ENCODE measurements around the gene NMT2.

The NMT2 gene

DNA sequence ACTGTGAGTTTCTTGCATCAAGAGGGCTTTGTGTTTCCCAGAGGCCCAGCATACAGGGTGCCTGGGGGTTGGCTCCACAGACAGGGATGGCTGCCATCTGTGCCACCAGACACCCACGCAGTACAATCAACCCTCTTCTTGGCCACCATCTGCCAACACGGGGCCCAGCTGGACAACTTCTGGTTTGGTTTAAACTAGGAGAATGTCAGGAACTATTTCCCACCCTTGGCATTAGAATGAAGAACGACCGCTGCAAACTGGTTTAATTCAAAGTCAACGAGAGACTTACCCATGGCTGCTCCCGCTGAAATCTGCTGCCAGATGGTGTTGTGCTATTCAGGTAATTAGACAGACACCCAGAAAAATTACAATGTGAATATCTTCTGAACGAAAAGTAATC, 27.8 kb downstream of the NMT2 start:
- DNase-seq, result no peak

GRCh38 chr10:15137636-15138035, 30.9 kb downstream of the NMT2 start:
- DNase-seq, result no peak

DNA sequence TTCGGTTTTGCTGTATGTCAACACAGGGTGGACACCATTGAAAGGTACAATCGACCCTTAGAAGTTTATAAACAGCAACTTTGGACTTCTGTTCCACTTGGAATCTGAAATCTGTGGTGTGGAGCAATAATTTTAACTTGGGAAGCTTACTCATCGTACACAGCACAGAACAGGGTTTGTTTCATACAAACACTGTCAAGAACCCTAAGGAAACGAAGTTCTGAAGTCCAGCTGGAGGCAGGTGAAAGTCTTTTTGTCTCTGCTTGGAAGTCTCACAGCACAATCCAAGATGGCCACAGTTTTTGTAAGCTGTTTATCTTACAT, 31.5 kb downstream of the NMT2 start:
- no peak for DNase-seq

DNA sequence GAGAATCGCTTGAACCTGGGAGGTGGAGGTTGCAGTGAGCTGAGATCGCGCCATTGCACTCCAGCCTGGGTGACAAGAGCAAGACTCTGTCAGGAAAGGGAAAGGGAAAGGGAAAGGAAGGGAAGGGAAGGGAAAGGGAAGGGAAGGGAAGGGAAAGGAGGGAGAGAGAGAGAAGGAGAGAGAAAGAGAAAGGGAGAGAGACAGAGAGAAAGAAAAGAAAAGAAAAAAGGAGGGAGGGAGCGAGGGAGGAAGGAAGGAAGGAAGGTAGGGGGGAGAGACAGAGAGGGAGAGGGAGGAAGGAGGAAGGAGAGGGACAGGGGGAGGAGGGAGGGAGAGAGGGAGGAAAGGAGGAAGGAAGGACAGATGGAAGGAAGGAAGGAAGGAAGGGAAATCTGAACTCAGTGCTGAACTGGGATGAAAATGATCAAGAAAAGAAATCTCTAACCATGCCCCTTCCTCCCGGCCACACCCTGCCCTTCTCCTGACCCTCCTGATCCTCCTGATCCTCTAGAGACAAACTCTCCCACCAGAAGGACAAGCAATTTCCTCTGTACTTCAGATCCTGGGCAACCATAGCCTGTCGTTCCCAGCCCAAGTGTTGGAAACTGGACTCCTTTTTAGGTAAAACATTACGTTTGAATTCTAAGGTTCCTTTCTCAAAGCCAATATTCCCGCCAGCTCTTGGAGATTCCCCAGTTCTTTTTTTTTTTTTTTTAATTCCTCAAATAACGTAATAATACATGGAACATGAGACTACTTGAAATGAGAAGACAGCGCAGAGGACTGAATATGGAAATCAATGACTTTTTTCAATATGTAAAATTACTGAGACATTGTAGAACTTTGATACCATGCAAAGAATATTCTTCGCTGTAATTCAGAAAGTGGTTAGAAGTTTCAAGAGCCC, 32.1 kb downstream of the NMT2 start:
- no peak for DNase-seq

GRCh38 chr10:15131330-15131729, 37.2 kb downstream of the NMT2 start:
- DNase-seq, result no peak

- no peak for DNase-seq
Observed at GRCh38 chr10:15124908-15125307, 43.6 kb downstream of the NMT2 start.

- no peak for DNase-seq
Observed at GRCh38 chr10:15124190-15124589, 44.3 kb downstream of the NMT2 start.

- no peak for DNase-seq
Observed at GRCh38 chr10:15123749-15124184, 44.7 kb downstream of the NMT2 start.

GRCh38 chr10:15122477-15123030, 45.9 kb downstream of the NMT2 start:
- no peak for DNase-seq

DNA sequence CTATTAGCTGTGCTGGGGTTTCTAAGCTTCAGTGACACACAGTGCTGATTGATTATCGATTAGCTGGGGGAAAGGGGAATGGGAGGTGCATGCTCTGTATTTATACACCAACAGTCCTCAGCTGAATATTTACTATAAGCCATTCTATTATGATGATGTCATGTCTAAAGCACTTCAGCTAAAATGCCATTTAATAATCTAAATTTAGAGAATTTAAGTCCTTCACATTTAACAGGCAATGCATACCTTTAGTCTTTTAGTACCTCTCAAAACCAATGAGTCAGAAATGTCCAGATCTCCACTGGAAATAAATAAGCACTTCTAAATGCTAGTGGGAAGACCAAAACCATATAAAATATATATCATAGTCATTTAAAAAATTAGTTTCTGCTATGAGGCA, 46.8 kb downstream of the NMT2 start:
- no peak for DNase-seq

- no peak for DNase-seq
Observed at GRCh38 chr10:15120523-15120922, 48.0 kb downstream of the NMT2 start.

DNA sequence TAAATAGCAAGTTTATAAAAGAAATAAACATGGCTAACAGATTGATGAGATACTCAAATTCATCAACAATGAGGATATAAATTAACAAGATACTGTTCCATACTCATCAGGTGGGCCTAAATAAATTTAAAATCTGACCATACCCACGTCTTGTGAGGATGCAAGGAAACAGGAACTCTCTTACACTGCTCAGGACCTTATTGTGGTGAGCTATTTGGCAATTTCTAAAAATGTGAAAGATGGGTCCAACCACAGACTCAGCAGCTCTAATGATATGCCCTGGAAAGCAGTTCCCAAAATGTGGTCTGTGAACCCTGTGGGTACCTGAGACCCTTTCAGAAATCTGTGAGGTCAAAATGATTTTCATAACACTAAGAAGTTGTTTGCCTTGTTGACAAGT, 49.9 kb downstream of the NMT2 start:
- no peak for DNase-seq

GRCh38 chr10:15116225-15116624, 52.3 kb downstream of the NMT2 start:
- DNase-seq, result no peak

DNA sequence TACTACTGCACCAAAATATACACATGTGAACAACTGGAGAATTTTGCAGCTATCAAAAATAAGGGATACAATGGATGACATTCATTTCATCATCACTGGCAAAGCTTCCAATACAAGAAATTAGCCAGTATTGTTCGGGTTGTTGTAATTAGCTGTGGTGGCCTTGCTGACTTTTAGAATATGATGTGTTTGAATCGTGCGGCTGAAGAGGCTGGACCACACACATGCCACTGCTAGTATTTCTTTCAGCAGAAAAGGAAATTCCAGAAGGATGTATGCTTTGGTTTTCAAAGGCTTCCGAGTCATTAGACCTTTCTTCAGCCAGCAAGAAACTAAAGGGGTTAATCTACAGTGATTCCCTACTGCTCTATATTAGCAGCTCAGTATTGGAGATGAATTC, 54.7 kb downstream of the NMT2 start:
- DNase-seq, result no peak

DNA sequence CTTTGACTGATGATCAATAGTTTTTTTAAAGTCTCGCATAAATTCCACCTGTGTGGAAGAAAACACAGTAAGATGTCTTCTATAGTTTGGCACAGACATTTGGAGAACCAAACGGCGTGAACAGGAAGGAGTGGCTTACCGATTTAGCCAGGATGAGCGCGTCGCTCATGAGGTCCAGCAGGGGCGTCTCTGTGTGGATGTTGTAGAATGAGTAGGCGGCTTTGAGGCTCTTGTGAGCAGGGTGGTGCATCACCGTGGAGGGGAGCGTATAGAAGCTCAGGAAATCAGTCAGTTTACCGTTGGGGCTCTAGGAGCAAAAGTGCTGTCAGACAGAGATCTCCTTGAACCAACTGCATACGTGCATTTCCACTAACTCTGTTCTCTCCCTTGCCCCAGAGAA, 55.8 kb downstream of the NMT2 start:
- peak; percentile 43 for DNase-seq

DNA sequence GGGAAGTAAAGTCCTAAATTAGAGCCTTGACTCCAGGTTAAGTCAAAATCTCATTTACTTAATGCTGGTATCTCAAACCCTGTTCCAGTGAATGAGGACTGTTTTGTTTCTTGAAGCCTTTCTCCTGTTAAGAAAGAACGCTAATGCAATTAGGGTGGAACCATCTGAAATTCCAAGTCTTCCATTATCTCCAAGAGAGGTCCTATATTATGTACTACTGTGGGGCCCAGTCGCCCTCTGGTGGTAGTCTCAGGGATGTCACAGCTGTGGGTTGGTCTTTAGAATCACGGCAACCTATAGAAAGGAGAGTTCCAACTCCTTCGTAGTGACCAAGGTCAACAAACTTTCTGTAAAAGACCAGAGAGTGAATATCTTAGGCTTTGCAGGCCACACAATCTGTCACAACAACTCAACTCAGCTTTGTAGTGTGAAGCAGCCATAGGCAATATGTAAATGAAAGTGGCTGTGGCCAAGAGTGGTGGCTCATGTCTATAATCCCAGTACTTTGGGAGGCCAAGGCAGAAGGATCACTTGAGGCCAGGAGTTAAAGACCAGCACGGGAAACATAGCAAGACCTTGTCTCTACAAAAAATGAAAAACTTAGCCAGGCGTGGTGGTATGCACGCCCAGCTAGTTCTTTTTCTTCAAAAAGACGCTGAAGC, 62.0 kb downstream of the NMT2 start:
- peak; percentile 81 for DNase-seq

DNA sequence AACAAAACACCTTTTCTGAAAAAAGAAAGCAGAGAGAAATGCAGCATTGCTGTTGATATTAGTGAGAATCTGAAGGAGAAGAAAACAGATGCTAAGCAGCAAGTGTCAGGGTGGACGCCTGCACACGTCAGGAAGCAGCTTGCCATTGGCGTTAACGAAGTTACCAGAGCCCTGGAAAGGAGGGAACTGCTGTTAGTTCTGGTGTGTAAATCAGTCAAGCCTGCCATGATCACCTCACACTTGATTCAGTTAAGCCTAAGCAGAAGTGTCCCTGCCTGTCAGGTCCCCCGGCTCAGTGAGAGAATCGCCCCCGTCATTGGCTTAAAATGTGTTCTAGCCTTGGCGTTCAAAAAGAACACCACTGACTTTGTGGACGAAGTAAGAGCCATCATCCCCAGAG, 65.0 kb downstream of the NMT2 start:
- no peak for DNase-seq

DNA sequence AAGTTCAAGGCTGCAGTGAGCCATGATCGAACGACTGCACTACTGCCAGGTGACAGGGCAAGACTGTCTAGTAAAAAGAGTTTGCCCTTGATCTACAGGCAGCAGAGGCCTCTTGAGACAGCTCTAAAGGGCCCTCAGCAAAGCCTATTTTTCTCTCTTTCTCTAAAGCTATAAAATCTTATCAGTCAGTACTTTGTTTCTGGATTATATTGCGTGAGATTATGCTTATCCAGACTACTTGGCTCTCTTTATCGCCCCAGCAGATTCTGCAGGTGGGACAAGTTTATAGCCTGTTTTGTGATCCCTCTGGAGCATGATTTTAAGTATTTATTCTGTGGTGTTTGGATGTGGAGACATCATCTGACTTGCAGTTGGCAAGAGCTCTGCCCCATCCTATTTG, 68.6 kb downstream of the NMT2 start:
- DNase-seq, result no peak

DNA sequence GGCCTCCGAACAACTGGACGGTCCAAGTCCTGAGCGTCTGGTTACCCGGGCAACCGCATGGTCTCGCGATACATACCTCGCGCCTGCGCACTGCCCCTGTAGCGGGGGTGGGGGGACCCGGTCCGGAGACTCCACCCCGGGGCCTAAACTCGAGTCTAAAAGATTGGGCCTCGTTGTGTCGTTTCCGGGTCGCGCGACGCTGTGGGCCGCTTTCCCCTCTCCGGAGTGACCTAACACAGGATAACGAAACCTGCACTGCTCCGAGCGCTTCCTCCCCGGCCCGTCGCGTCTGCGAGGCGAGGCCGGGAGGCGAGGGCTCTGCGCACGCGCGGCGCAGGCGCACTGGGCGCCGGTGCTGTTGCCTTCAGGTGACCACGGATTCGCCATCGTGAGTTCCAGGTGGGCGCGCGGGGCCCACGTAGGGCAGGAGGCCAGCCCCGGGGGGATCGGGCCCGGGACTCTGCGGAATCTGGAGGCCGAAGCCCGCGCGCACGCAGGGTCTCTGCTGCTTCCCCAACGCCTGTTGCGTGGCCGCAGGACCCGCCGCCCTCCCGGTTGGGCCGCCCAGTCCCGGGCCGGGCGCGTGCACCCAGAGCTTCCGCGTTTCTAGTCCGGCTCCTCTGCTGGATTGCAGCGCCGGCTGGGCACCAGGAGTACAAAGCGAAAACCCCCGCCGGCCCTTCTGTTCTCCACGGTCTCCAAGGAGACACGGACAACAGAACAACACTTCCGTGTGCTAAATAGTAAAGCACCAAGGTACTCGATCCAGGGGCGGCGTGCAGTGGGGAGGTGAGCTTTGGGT, 71.3 kb downstream of the NMT2 start, which contains the start of gene RPP38:
Gene RPP38, plus strand, starts transcription at position 345 of the 802 bp plus-strand sequence. CDS start 5,960 bp downstream, outside the sequence.
- peak; percentile 98 for DNase-seq

- DNase-seq, result no peak
Observed at GRCh38 chr10:15096661-15097010, 71.9 kb downstream of the NMT2 start.

GRCh38 chr10:15092855-15093408, 75.6 kb downstream of the NMT2 start:
- DNase-seq, result no peak

DNA sequence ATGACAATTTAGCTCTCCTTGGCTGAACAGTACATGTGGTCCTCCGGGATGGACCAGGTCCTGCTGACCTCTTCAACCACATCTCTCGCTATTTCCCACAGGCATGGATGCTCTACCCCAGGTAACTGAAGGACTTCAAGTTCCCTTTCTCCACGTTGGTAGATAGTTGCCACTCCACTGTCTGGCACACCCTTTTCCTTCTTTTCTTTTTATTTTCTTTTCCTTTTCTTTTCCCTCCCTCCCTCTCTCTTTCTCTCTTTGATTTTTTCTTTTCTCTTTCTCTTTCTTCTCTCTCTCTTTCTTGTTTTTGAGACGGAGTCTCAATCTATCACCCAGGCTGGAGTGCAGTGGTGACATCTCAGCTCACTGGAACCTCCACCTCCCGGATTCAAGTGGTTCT, 77.1 kb downstream of the NMT2 start:
- no peak for DNase-seq
